HepG2 (cell line): ENCODE measurements around the gene HNRNPL. TPM values are rescaled to one million over a fixed set of nuclear protein-coding genes. Genes with fewer than 3 reads are reported as not detected.
"Not testable (repeated sequence)": the region's sequence is repeated elsewhere in the genome, so short reads cannot be mapped to it uniquely, and the experiment has no call there.

Experiments
- ATAC-seq: fragments of 200-7000 bp; cut with Tn5 transposase; 3 replicates; pipeline ENCODE4 v1.9.1; 2020; ENCODE audit warnings: mild to moderate bottlenecking, moderate library complexity
- BruUV-seq: library from RNA; stranded (reverse); fragments of 400-500 nt; replicated peaks from 2 replicates; lab custom pipeline; 2021; lab: Mats Ljungman, UMichigan
- CTCF ChIA-PET: fragments of 300-600 bp; formaldehyde crosslinking; extraction: SDS; loops from one replicate; lab custom pipeline; 2021; ENCODE audit warnings: low total read pairs, inconsistent platforms, low intra/inter-chr PET ratio; lab: Yijun Ruan, JAX
- POLR2A ChIA-PET: fragments of 350-600 bp; sonication (Branson Sonifier 250); formaldehyde crosslinking; loops from one replicate; lab custom pipeline; 2020; ENCODE audit warnings: antibody characterized with exemption, inconsistent platforms; lab: Yijun Ruan, JAX
- DNase-seq: peaks from one replicate; pipeline ENCODE4 v3.0.0-alpha.2; 2015; ENCODE audit warnings: low spot score
- FAIRE-seq: peaks from 3 replicates; lab custom pipeline; 2011; peaks lifted over from hg19 to GRCh38; lab: Jason Lieb, UNC
- H2AFZ ChIP-seq: one replicate; pipeline ENCODE4 v1.6.1; 2011; ENCODE audit warnings: low read length, inconsistent platforms
- H3K27ac ChIP-seq: fragments of 300-600 bp; 3 replicates; pipeline ENCODE4 v1.8.0; 2011; ENCODE audit warnings: mixed run types, mild to moderate bottlenecking, mixed read lengths, low read length, inconsistent platforms; ENCODE audit not compliant: insufficient read depth; ENCODE audit errors: extremely low read length
- H3K27me3 ChIP-seq, 2 experiments: fragments of 200-600 bp in 1 of 2; 2 replicates in 1 of 2; 3 replicates in 1 of 2; pipeline versions ENCODE4 v1.6.0 to v1.8.0; 2011; ENCODE audit warnings: low read length in 2 of 2, mild to moderate bottlenecking in 2 of 2, moderate library complexity in 2 of 2, inconsistent platforms in 1 of 2; ENCODE audit not compliant: insufficient read depth in 2 of 2, control insufficient read depth in 1 of 2
- H3K36me3 ChIP-seq, 2 experiments: fragments of 200-600 bp in 1 of 2; replicated peaks in 1 of 2; 2 replicates in 1 of 2; 3 replicates in 1 of 2; pipeline versions ENCODE4 v1.5.1 to v1.8.0; 2011; ENCODE audit warnings: low read length in 2 of 2, inconsistent platforms in 1 of 2; ENCODE audit not compliant: insufficient read depth in 2 of 2, control insufficient read depth in 1 of 2
- H3K4me1 ChIP-seq: 2 replicates; pipeline ENCODE4 v1.5.1; 2012; ENCODE audit warnings: low read length, inconsistent platforms; ENCODE audit not compliant: insufficient read depth
- H3K4me2 ChIP-seq: 2 replicates; pipeline ENCODE4 v1.6.0; 2011; ENCODE audit warnings: low read depth, low read length, inconsistent platforms
- H3K4me3 ChIP-seq, 3 experiments: fragments of 200-600 bp in 1 of 3; sonication (generic), shearing (Covaris generic) in 1 of 3; replicated peaks in 1 of 3; 2 replicates each; pipeline ENCODE4 v1.5.1; 2011 to 2016; ENCODE audit warnings: low read length in 3 of 3, inconsistent platforms in 2 of 3, low read depth in 2 of 3, mild to moderate bottlenecking in 2 of 3, control low read depth in 1 of 3, mixed read lengths in 1 of 3; ENCODE audit not compliant: insufficient read depth in 1 of 3
- H3K79me2 ChIP-seq: one replicate; pipeline ENCODE4 v1.6.1; 2011; ENCODE audit warnings: low read length, inconsistent platforms; ENCODE audit not compliant: insufficient read depth
- H3K9ac ChIP-seq: 2 replicates; pipeline ENCODE4 v1.6.0; 2011; ENCODE audit warnings: mild to moderate bottlenecking, low read depth, low read length, inconsistent platforms; ENCODE audit not compliant: insufficient read depth
- H3K9me3 ChIP-seq: 2 replicates; pipeline ENCODE4 v1.5.1; 2012; ENCODE audit warnings: mild to moderate bottlenecking, low read length
- H4K20me1 ChIP-seq: 2 replicates; pipeline ENCODE4 v1.6.0; 2011; ENCODE audit warnings: inconsistent platforms, mild to moderate bottlenecking, low read length, moderate library complexity; ENCODE audit not compliant: insufficient read depth
- AGO2 ChIP-seq: fragments of 200-400 bp; formaldehyde crosslinking; optimal IDR thresholded peaks from 2 replicates; pipeline ENCODE3; 2017; ENCODE audit warnings: mild to moderate bottlenecking, low read depth, low read length, moderate library complexity
- DMAP1 ChIP-seq: IDR thresholded peaks from 2 replicates; pipeline ENCODE4 v1.6.1; 2016
- HOXA3 ChIP-seq: sonication (generic); formaldehyde crosslinking; IDR thresholded peaks from 2 replicates; pipeline ENCODE4 v1.5.0; 2020; ENCODE audit warnings: missing genetic modification reagents
- RAD51 ChIP-seq: fragments of 450-650 bp; IDR thresholded peaks from 2 replicates; pipeline ENCODE4 v1.6.1; 2016; ENCODE audit warnings: borderline replicate concordance
- RARA ChIP-seq: IDR thresholded peaks from 2 replicates; pipeline ENCODE4 v1.6.1; 2016; ENCODE audit warnings: missing genetic modification reagents, missing compliant biosample characterization
- RBFOX2 ChIP-seq: fragments of 200-400 bp; formaldehyde crosslinking; IDR thresholded peaks from 2 replicates; pipeline ENCODE4 v1.6.1; 2017; ENCODE audit warnings: low read depth, mild to moderate bottlenecking, low read length
- ZNF850 ChIP-seq: sonication (generic); formaldehyde crosslinking; conservative IDR thresholded peaks from 2 replicates; pipeline ENCODE4 v1.9.0; 2021; ENCODE audit warnings: mild to moderate bottlenecking, missing genetic modification reagents
- WGBS: methylation state at CpG from one replicate; pipeline ENCODE4 v1.1.6; 2017; ENCODE audit warnings: low lambda C conversion rate; 5-methylcytosine and 5-hydroxymethylcytosine counted together
- in situ Hi-C: cut with HindIII; loops from 2 replicates; pipeline ENCODE4 v1.10.0; 2017; ENCODE audit warnings: low pct_unique_long_range_greater_than_20kb; ENCODE audit not compliant: extremely low pct_ligation_motif_present
- intact Hi-C: fragments of 100-400 bp; cut with micrococcal nuclease; formaldehyde crosslinking; loops from one replicate; pipeline ENCODE4 v1.10.0; 2022; ENCODE audit not compliant: unreplicated experiment
- polyA plus RNA-seq, 8 experiments: library from polyadenylated mRNA; depleted of rRNA in 3 of 8; stranded (reverse) in 7 of 8; unstranded in 1 of 8; fragments of >200 nt; fragmentation: Illumina TruSeq in 4 of 8; extraction: Trizol in 4 of 8; gene quantifications; 2 replicates each; pipeline versions ENCODE4 v1.2.1 to v1.2.3, GENCODE V29; 2011 to 2016; ENCODE audit warnings: low read depth in 4 of 8, missing spikeins in 1 of 8, mixed read lengths in 1 of 8; ENCODE audit not compliant: insufficient read depth in 1 of 8
- total RNA-seq, 5 experiments: library from RNA; depleted of rRNA; stranded (reverse); fragments of >200 nt; fragmentation: Illumina TruSeq; extraction: Trizol; gene quantifications; 2 replicates each; pipeline ENCODE4 v1.2.3, GENCODE V29; 2016; ENCODE audit warnings: low read depth in 1 of 5
- TF ChIP-seq, protein P1 (sequence below): sonication (generic); formaldehyde crosslinking; IDR thresholded peaks from 2 replicates; pipeline ENCODE4 v1.9.0; 2022; ENCODE audit warnings: missing genetic modification reagents, mild to moderate bottlenecking, borderline replicate concordance
- TF ChIP-seq, protein P2 (sequence below): sonication (generic); formaldehyde crosslinking; IDR thresholded peaks from 2 replicates; pipeline ENCODE4 v1.4.0; 2020; ENCODE audit warnings: missing genetic modification reagents, borderline replicate concordance

HNRNPL gene
- total and polyA plus RNA-seq, 2 of the 13 experiments (the other 11 are each of a cell fraction or from before 2014, with no cell fraction given) = 156 to 278 TPM

DNA sequence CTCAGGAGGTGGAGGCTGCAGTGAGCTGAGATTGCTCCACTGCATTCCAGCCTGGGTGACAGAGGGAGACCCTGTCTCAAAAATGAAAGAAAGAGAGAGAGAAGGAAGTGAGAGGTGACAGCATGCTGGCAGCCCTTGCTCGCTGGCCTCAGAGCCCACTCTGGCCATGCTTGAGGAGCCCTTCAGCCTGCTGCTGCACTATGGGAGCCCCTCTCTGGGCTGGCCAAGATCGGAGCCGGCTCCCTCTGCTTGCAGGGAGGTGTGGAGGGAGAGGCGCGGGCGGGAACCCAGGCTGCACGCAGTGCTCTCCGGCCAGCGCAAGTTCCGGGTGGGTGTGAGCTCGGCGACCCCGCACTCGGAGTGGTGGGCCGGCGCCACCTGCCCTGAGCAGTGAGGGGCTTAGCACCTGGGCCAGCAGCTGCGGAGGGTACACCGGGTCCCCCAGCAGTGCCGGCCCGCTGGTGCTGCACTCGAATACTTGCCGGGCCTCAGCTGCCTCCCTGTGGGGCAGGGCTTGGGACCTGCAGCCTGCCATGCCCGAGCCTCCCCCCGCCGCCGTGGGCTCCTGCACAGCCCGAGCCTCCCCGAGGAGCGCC is 28.5 kb downstream of the HNRNPL start:
- intact Hi-C loops, DNase-seq, ATAC-seq, H3K9me3 ChIP-seq, FAIRE-seq, in situ Hi-C loops, H3K4me3 ChIP-seq, H3K79me2 ChIP-seq, H3K4me2 ChIP-seq, CTCF ChIA-PET, H3K9ac ChIP-seq, H2AFZ ChIP-seq, H3K27ac ChIP-seq, H3K27me3 ChIP-seq, H4K20me1 ChIP-seq, BruUV-seq: not testable (repeated sequence)
- H3K36me3 ChIP-seq = peaks cover 7 to 19% of the 10 kb centered on the region in 2 experiments; a peak in 4 of 5 replicates
- 93% methylated on average over 3 of the region's 29 CpGs for WGBS
- peaks cover 29% of the 10 kb centered on the region for H3K4me1 ChIP-seq
- POLR2A ChIA-PET = interaction anchor here (1.2 to 4.9 kb wide), 5 partner anchors 11 to 86 kb away, joined by 3 to 77 read pairs (median 3); partner anchors contain the start of genes CAPN12 and ECH1
- TF ChIP-seq ZNF850 (CRISPR knock-in tag) = peak; percentile 98
- TF ChIP-seq RBFOX2 = peak; percentile 54; the same call in 1 of the 2 replicates
- TF ChIP-seq AGO2 = peak; percentile 35

GRCh38 chr19:38819231-38819920 is 30.4 kb downstream of the HNRNPL start:
- H4K20me1 ChIP-seq = no peaks in the 10 kb centered on the region
- FAIRE-seq = peak; percentile 80
- no peaks in the 10 kb centered on the region for H3K9me3 ChIP-seq
- no TSS peak for BruUV-seq
- H3K36me3 ChIP-seq = peaks cover 13 to 32% of the 10 kb centered on the region in 2 experiments; a peak in 4 of 5 replicates
- peak; percentile 56 for DNase-seq
- peak; percentile 26 for ATAC-seq
- ChIA-PET CTCF (no interaction called here), POLR2A (interaction anchor here (0.6 to 4.9 kb wide), 14 partner anchors 9 to 136 kb away, joined by 3 to 77 read pairs (median 6); partner anchors contain the start of genes ECH1 and RINL)
- H3K79me2 ChIP-seq = no peaks in the 10 kb centered on the region
- H3K4me2 ChIP-seq = peak overlapping the region; percentile 58
- no peak overlapping the region for H3K9ac ChIP-seq
- 69% methylated on average over 13 of the region's 13 CpGs for WGBS
- H3K27ac ChIP-seq = peak overlapping the region; percentile 68
- intact Hi-C loops (no loop called here), in situ Hi-C loops (no loop called here)
- peaks cover 29% of the 10 kb centered on the region for H3K4me1 ChIP-seq
- no peaks in the 10 kb centered on the region for H3K27me3 ChIP-seq
- H2AFZ ChIP-seq = no peak overlapping the region
- no peak overlapping the region for H3K4me3 ChIP-seq
- TF ChIP-seq DMAP1 (CRISPR knock-in tag) (no peak), RAD51 (no peak), RARA (peak; percentile 75), HOXA3 (CRISPR knock-in tag) (peak; percentile 39; the same call in 1 of the 2 replicates)
- TF ChIP-seq, protein P1, sequence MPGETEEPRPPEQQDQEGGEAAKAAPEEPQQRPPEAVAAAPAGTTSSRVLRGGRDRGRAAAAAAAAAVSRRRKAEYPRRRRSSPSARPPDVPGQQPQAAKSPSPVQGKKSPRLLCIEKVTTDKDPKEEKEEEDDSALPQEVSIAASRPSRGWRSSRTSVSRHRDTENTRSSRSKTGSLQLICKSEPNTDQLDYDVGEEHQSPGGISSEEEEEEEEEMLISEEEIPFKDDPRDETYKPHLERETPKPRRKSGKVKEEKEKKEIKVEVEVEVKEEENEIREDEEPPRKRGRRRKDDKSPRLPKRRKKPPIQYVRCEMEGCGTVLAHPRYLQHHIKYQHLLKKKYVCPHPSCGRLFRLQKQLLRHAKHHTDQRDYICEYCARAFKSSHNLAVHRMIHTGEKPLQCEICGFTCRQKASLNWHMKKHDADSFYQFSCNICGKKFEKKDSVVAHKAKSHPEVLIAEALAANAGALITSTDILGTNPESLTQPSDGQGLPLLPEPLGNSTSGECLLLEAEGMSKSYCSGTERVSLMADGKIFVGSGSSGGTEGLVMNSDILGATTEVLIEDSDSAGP (CRISPR knock-in tag) = peak; percentile 45; the same call in 1 of the 2 replicates
- TF ChIP-seq, protein P2, sequence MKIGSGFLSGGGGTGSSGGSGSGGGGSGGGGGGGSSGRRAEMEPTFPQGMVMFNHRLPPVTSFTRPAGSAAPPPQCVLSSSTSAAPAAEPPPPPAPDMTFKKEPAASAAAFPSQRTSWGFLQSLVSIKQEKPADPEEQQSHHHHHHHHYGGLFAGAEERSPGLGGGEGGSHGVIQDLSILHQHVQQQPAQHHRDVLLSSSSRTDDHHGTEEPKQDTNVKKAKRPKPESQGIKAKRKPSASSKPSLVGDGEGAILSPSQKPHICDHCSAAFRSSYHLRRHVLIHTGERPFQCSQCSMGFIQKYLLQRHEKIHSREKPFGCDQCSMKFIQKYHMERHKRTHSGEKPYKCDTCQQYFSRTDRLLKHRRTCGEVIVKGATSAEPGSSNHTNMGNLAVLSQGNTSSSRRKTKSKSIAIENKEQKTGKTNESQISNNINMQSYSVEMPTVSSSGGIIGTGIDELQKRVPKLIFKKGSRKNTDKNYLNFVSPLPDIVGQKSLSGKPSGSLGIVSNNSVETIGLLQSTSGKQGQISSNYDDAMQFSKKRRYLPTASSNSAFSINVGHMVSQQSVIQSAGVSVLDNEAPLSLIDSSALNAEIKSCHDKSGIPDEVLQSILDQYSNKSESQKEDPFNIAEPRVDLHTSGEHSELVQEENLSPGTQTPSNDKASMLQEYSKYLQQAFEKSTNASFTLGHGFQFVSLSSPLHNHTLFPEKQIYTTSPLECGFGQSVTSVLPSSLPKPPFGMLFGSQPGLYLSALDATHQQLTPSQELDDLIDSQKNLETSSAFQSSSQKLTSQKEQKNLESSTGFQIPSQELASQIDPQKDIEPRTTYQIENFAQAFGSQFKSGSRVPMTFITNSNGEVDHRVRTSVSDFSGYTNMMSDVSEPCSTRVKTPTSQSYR (CRISPR knock-in tag) = peak; percentile 97
